Astrocyte (in vitro differentiated cells and primary cell): ENCODE data around the gene GASK1B. TPM values are rescaled to one million over a fixed set of nuclear protein-coding genes. Genes with fewer than 3 reads are reported as not detected.
A peak's percentile ranks its signal among the peaks of the same experiment; 100 is the strongest.

Experiments used
- DNase-seq: peaks from one replicate; pipeline ENCODE4 v3.0.0-alpha.2; 2010; ENCODE audit warnings: low read depth
- FAIRE-seq: peaks from 2 replicates; lab custom pipeline; 2011; peaks lifted over from hg19 to GRCh38; lab: Jason Lieb, UNC
- H2AFZ ChIP-seq: 2 replicates; pipeline ENCODE4 v1.6.0; 2012; ENCODE audit warnings: low read depth, low read length, inconsistent platforms
- H3K27ac ChIP-seq: 2 replicates; pipeline ENCODE4 v1.5.1; 2011; ENCODE audit warnings: low read depth, low read length, inconsistent platforms
- H3K27me3 ChIP-seq: 2 replicates; pipeline ENCODE4 v1.6.0; 2011; ENCODE audit warnings: low read length, inconsistent platforms; ENCODE audit not compliant: insufficient read depth
- H3K36me3 ChIP-seq: 2 replicates; pipeline ENCODE4 v1.5.1; 2011; ENCODE audit warnings: low read length, inconsistent platforms; ENCODE audit not compliant: insufficient read depth
- H3K4me1 ChIP-seq: 2 replicates; pipeline ENCODE4 v1.5.1; 2011; ENCODE audit warnings: low read length, inconsistent platforms; ENCODE audit not compliant: insufficient read depth
- H3K4me2 ChIP-seq: 2 replicates; pipeline ENCODE4 v1.6.0; 2012; ENCODE audit warnings: low read length, inconsistent platforms
- H3K4me3 ChIP-seq: 2 replicates; pipeline ENCODE4 v1.5.1; 2011; ENCODE audit warnings: low read depth, mild to moderate bottlenecking, low read length, inconsistent platforms; ENCODE audit not compliant: insufficient read depth
- H3K79me2 ChIP-seq: 2 replicates; pipeline ENCODE4 v1.6.0; 2012; ENCODE audit warnings: mild to moderate bottlenecking, low read length, inconsistent platforms; ENCODE audit not compliant: insufficient read depth
- H3K9ac ChIP-seq: 2 replicates; pipeline ENCODE4 v1.6.0; 2012; ENCODE audit warnings: mild to moderate bottlenecking, low read length, inconsistent platforms
- H3K9me3 ChIP-seq: 2 replicates; pipeline ENCODE4 v1.5.1; 2012; ENCODE audit warnings: low read depth, mild to moderate bottlenecking, low read length, inconsistent platforms; ENCODE audit not compliant: insufficient read depth
- H4K20me1 ChIP-seq: 2 replicates; pipeline ENCODE4 v1.6.0; 2012; ENCODE audit warnings: low read length, inconsistent platforms; ENCODE audit not compliant: insufficient read depth
- H3K27ac Mint-ChIP-seq: one replicate; pipeline ENCODE4 v1.8.0; 2021; ENCODE audit warnings: mild to moderate bottlenecking, mixed read lengths; ENCODE audit not compliant: unreplicated experiment
- H3K27me3 Mint-ChIP-seq: one replicate; pipeline ENCODE4 v1.8.0; 2021; ENCODE audit warnings: low read depth, mixed read lengths; ENCODE audit not compliant: unreplicated experiment
- H3K36me3 Mint-ChIP-seq: one replicate; pipeline ENCODE4 v1.8.0; 2021; ENCODE audit warnings: low read depth, mixed read lengths; ENCODE audit not compliant: unreplicated experiment
- H3K4me1 Mint-ChIP-seq: one replicate; pipeline ENCODE4 v1.8.0; 2021; ENCODE audit warnings: low read depth, mixed read lengths; ENCODE audit not compliant: unreplicated experiment
- H3K4me3 Mint-ChIP-seq: one replicate; pipeline ENCODE4 v1.8.0; 2021; ENCODE audit warnings: mild to moderate bottlenecking, moderate library complexity, mixed read lengths; ENCODE audit not compliant: unreplicated experiment
- H3K9me3 Mint-ChIP-seq: one replicate; pipeline ENCODE4 v1.8.0; 2021; ENCODE audit warnings: mild to moderate bottlenecking, mixed read lengths; ENCODE audit not compliant: unreplicated experiment
- CTCF ChIP-seq: IDR thresholded peaks from 2 replicates; pipeline ENCODE4 v1.5.1; 2011; ENCODE audit warnings: low read depth, mild to moderate bottlenecking, inconsistent platforms, low read length, moderate library complexity; ENCODE audit not compliant: insufficient read depth
- EZH2 ChIP-seq: IDR thresholded peaks from 2 replicates; pipeline ENCODE4 v1.6.1; 2012; ENCODE audit warnings: mild to moderate bottlenecking, low read length, inconsistent platforms; ENCODE audit not compliant: insufficient read depth
- total RNA-seq: library from RNA; stranded (reverse); gene quantifications from 2 replicates; pipeline ENCODE4 v1.2.1, GENCODE V29; 2021

The GASK1B gene
- total RNA-seq, 1 donor from 2014 or later = 34.2 TPM

GRCh38 chr4:158155656-158156356, 17.0 kb downstream of the GASK1B start:
- Mint-ChIP-seq H3K27ac (peak overlapping the region; percentile 74), H3K36me3 (peaks cover 21% of the 10 kb centered on the region), H3K9me3 (peaks cover 2% of the 10 kb centered on the region), H3K4me3 (peak overlapping the region; percentile 4), H3K27me3 (no peaks in the 10 kb centered on the region), H3K4me1 (peaks cover 47% of the 10 kb centered on the region)
- DNase-seq (peak; percentile 82), FAIRE-seq (no peak)
- Histone ChIP-seq H3K9ac (peak overlapping the region; percentile 11), H3K4me1 (peaks cover 19% of the 10 kb centered on the region), H3K27ac (peak overlapping the region; percentile 15), H3K27me3 (no peaks in the 10 kb centered on the region), H2AFZ (no peak overlapping the region), H3K36me3 (no peaks in the 10 kb centered on the region), H3K79me2 (no peaks in the 10 kb centered on the region), H3K4me3 (no peak overlapping the region), H3K4me2 (no peak overlapping the region), H4K20me1 (no peaks in the 10 kb centered on the region), H3K9me3 (no peaks in the 10 kb centered on the region)
- no peak for TF ChIP-seq EZH2

GRCh38 chr4:158147151-158147550, 25.7 kb downstream of the GASK1B start:
- Mint-ChIP-seq H3K4me1 (peaks cover 3% of the 10 kb centered on the region), H3K36me3 (peaks cover 16% of the 10 kb centered on the region), H3K27ac (no peak overlapping the region), H3K4me3 (no peak overlapping the region), H3K9me3 (peaks cover 2% of the 10 kb centered on the region), H3K27me3 (no peaks in the 10 kb centered on the region)
- Histone ChIP-seq H3K79me2 (no peaks in the 10 kb centered on the region), H3K9me3 (no peaks in the 10 kb centered on the region), H3K9ac (no peak overlapping the region), H3K4me2 (no peak overlapping the region), H3K4me3 (no peak overlapping the region), H3K27ac (no peak overlapping the region), H3K36me3 (no peaks in the 10 kb centered on the region), H4K20me1 (no peaks in the 10 kb centered on the region), H3K27me3 (no peaks in the 10 kb centered on the region), H2AFZ (no peak overlapping the region), H3K4me1 (no peaks in the 10 kb centered on the region)
- DNase-seq = no peak
- TF ChIP-seq CTCF = no peak
- no peak for TF ChIP-seq EZH2
- no peak for FAIRE-seq

- H3K9ac ChIP-seq = no peak overlapping the region
- no peak for FAIRE-seq
- no peaks in the 10 kb centered on the region for H3K27me3 Mint-ChIP-seq
Measured at GRCh38 chr4:158146736-158147135, 26.1 kb downstream of the GASK1B start.

More at GRCh38 chr4:158146736-158147135, 26.1 kb downstream of the GASK1B start:
- H3K27me3 ChIP-seq = no peaks in the 10 kb centered on the region
- no peak overlapping the region for H2AFZ ChIP-seq
- H3K9me3 ChIP-seq = no peaks in the 10 kb centered on the region
- no peak overlapping the region for H3K27ac ChIP-seq
- H3K4me3 ChIP-seq = no peak overlapping the region
- Mint-ChIP-seq H3K36me3 (peaks cover 14% of the 10 kb centered on the region), H3K4me3 (no peak overlapping the region), H3K9me3 (peaks cover 2% of the 10 kb centered on the region), H3K27ac (no peak overlapping the region), H3K4me1 (peaks cover 3% of the 10 kb centered on the region)
- H3K36me3 ChIP-seq = no peaks in the 10 kb centered on the region
- H3K4me2 ChIP-seq = no peak overlapping the region
- TF ChIP-seq CTCF (no peak), EZH2 (no peak)
- H3K79me2 ChIP-seq = no peaks in the 10 kb centered on the region
- no peaks in the 10 kb centered on the region for H4K20me1 ChIP-seq
- no peaks in the 10 kb centered on the region for H3K4me1 ChIP-seq
- DNase-seq = no peak
